ENCODE measurements around the gene SLC66A2. TPM values are rescaled to one million over a fixed set of nuclear protein-coding genes. Genes with fewer than 3 reads are reported as not detected.

Gene SLC66A2
- total and polyA plus RNA-seq, 2 of the 13 experiments (the other 11 are each of a cell fraction or from before 2014, with no cell fraction given), result 33.5 to 41.9 TPM

- TF ChIP-seq, protein P1, sequence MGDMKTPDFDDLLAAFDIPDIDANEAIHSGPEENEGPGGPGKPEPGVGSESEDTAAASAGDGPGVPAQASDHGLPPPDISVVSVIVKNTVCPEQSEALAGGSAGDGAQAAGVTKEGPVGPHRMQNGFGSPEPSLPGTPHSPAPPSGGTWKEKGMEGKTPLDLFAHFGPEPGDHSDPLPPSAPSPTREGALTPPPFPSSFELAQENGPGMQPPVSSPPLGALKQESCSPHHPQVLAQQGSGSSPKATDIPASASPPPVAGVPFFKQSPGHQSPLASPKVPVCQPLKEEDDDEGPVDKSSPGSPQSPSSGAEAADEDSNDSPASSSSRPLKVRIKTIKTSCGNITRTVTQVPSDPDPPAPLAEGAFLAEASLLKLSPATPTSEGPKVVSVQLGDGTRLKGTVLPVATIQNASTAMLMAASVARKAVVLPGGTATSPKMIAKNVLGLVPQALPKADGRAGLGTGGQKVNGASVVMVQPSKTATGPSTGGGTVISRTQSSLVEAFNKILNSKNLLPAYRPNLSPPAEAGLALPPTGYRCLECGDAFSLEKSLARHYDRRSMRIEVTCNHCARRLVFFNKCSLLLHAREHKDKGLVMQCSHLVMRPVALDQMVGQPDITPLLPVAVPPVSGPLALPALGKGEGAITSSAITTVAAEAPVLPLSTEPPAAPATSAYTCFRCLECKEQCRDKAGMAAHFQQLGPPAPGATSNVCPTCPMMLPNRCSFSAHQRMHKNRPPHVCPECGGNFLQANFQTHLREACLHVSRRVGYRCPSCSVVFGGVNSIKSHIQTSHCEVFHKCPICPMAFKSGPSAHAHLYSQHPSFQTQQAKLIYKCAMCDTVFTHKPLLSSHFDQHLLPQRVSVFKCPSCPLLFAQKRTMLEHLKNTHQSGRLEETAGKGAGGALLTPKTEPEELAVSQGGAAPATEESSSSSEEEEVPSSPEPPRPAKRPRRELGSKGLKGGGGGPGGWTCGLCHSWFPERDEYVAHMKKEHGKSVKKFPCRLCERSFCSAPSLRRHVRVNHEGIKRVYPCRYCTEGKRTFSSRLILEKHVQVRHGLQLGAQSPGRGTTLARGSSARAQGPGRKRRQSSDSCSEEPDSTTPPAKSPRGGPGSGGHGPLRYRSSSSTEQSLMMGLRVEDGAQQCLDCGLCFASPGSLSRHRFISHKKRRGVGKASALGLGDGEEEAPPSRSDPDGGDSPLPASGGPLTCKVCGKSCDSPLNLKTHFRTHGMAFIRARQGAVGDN (CRISPR knock-in tag; IDR thresholded peaks at IDR 0.05), result peak; percentile 44
- TF ChIP-seq ZNF619 (CRISPR knock-in tag; IDR thresholded peaks at IDR 0.05), result no peak
- no peak for TF ChIP-seq EHMT2 (IDR thresholded peaks at IDR 0.05; ENCODE audit: borderline replicate concordance, low read depth, low read length)
- TF ChIP-seq CC2D1A (CRISPR knock-in tag; IDR thresholded peaks at IDR 0.05), result no peak
- TF ChIP-seq HINFP (CRISPR knock-in tag; IDR thresholded peaks at IDR 0.05; ENCODE audit: low read depth), result no peak
- TF ChIP-seq NFIC (IDR thresholded peaks at IDR 0.05; ENCODE audit: low read length), result no peak
- TF ChIP-seq CENPT (CRISPR knock-in tag; IDR thresholded peaks at IDR 0.05; ENCODE audit: low read depth), result no peak
- TF ChIP-seq, protein P2, sequence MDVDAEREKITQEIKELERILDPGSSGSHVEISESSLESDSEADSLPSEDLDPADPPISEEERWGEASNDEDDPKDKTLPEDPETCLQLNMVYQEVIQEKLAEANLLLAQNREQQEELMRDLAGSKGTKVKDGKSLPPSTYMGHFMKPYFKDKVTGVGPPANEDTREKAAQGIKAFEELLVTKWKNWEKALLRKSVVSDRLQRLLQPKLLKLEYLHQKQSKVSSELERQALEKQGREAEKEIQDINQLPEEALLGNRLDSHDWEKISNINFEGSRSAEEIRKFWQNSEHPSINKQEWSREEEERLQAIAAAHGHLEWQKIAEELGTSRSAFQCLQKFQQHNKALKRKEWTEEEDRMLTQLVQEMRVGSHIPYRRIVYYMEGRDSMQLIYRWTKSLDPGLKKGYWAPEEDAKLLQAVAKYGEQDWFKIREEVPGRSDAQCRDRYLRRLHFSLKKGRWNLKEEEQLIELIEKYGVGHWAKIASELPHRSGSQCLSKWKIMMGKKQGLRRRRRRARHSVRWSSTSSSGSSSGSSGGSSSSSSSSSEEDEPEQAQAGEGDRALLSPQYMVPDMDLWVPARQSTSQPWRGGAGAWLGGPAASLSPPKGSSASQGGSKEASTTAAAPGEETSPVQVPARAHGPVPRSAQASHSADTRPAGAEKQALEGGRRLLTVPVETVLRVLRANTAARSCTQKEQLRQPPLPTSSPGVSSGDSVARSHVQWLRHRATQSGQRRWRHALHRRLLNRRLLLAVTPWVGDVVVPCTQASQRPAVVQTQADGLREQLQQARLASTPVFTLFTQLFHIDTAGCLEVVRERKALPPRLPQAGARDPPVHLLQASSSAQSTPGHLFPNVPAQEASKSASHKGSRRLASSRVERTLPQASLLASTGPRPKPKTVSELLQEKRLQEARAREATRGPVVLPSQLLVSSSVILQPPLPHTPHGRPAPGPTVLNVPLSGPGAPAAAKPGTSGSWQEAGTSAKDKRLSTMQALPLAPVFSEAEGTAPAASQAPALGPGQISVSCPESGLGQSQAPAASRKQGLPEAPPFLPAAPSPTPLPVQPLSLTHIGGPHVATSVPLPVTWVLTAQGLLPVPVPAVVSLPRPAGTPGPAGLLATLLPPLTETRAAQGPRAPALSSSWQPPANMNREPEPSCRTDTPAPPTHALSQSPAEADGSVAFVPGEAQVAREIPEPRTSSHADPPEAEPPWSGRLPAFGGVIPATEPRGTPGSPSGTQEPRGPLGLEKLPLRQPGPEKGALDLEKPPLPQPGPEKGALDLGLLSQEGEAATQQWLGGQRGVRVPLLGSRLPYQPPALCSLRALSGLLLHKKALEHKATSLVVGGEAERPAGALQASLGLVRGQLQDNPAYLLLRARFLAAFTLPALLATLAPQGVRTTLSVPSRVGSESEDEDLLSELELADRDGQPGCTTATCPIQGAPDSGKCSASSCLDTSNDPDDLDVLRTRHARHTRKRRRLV (CRISPR knock-in tag; IDR thresholded peaks at IDR 0.05), result no peak
- TF ChIP-seq, protein P3, sequence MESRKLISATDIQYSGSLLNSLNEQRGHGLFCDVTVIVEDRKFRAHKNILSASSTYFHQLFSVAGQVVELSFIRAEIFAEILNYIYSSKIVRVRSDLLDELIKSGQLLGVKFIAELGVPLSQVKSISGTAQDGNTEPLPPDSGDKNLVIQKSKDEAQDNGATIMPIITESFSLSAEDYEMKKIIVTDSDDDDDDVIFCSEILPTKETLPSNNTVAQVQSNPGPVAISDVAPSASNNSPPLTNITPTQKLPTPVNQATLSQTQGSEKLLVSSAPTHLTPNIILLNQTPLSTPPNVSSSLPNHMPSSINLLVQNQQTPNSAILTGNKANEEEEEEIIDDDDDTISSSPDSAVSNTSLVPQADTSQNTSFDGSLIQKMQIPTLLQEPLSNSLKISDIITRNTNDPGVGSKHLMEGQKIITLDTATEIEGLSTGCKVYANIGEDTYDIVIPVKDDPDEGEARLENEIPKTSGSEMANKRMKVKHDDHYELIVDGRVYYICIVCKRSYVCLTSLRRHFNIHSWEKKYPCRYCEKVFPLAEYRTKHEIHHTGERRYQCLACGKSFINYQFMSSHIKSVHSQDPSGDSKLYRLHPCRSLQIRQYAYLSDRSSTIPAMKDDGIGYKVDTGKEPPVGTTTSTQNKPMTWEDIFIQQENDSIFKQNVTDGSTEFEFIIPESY (CRISPR knock-in tag; IDR thresholded peaks at IDR 0.05), result no peak
- peak; percentile 34; the same call in 1 of the 2 replicates for TF ChIP-seq SPEN (CRISPR knock-in tag; IDR thresholded peaks at IDR 0.05; ENCODE audit: low read depth)
- TF ChIP-seq ZKSCAN5 (CRISPR knock-in tag; IDR thresholded peaks at IDR 0.05), result no peak
- TF ChIP-seq, protein P4, sequence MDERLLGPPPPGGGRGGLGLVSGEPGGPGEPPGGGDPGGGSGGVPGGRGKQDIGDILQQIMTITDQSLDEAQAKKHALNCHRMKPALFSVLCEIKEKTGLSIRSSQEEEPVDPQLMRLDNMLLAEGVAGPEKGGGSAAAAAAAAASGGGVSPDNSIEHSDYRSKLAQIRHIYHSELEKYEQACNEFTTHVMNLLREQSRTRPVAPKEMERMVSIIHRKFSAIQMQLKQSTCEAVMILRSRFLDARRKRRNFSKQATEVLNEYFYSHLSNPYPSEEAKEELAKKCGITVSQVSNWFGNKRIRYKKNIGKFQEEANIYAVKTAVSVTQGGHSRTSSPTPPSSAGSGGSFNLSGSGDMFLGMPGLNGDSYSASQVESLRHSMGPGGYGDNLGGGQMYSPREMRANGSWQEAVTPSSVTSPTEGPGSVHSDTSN (CRISPR knock-in tag; IDR thresholded peaks at IDR 0.05), result no peak
- no peak for TF ChIP-seq HDAC6 (IDR thresholded peaks at IDR 0.05; ENCODE audit: low read depth, low read length)
- no peak for TF ChIP-seq HNRNPH1 (optimal IDR thresholded peaks at IDR 0.05; ENCODE audit: low read depth, low read length)
Measured at GRCh38 chr18:79945118-79946042, 6.1 kb downstream of the SLC66A2 start (continued).
